HCT116 (cell line): ENCODE data around the gene C1QL3. TPM values are rescaled to one million over a fixed set of nuclear protein-coding genes. Genes with fewer than 3 reads are reported as not detected.

Source experiments
- ATAC-seq: fragments of 200-7000 bp; cut with Tn5 transposase; 2 replicates; pipeline ENCODE4 v1.9.1; 2020; ENCODE audit warnings: mild to moderate bottlenecking, moderate library complexity
- BruUV-seq: library from RNA; stranded (reverse); fragments of 400-500 nt; replicated peaks from 2 replicates; lab custom pipeline; 2021; lab: Mats Ljungman, UMichigan
- CTCF ChIA-PET: fragments of 300-600 bp; sonication (Branson Sonifier 250); formaldehyde crosslinking; loops from one replicate; lab custom pipeline; 2021; ENCODE audit warnings: antibody characterized with exemption; lab: Charles Lee
- POLR2A ChIA-PET: fragments of 300-600, 350-600 bp; sonication (Branson Sonifier 250); formaldehyde crosslinking; loops from one replicate; lab custom pipeline; 2021; ENCODE audit warnings: antibody characterized with exemption; lab: Charles Lee
- RAD21 ChIA-PET, 2 experiments: fragments of 300-600 bp; sonication (Branson Sonifier 250); formaldehyde crosslinking; loops; one replicate each; lab custom pipeline; 2023; ENCODE audit warnings: low total read pairs in 2 of 2; ENCODE audit not compliant: uncharacterized antibody in 2 of 2, unreplicated experiment in 2 of 2, low non-redundant PET in 1 of 2; lab: Charles Lee
- DNase-seq: peaks from one replicate; pipeline ENCODE4 v3.0.0-alpha.2; 2010; ENCODE audit warnings: low read depth, low spot score
- H2AFZ ChIP-seq: fragments of 200-600 bp; shearing (Covaris generic), sonication (generic); 2 replicates; pipeline ENCODE4 v1.6.1; 2017; ENCODE audit warnings: low read depth, mixed run types, mixed read lengths, antibody characterized with exemption, low read length; ENCODE audit not compliant: poor library complexity, severe bottlenecking
- H3K27ac ChIP-seq: 2 replicates; pipeline ENCODE4 v1.5.1; 2012; ENCODE audit warnings: low read depth, low read length
- H3K27me3 ChIP-seq: fragments of 200-600 bp; sonication (generic); 2 replicates; pipeline ENCODE4 v1.6.1; 2016; ENCODE audit warnings: mixed run types, low read length, mixed read lengths; ENCODE audit not compliant: insufficient read depth
- H3K36me3 ChIP-seq, 2 experiments: fragments of 200-500 bp in 1 of 2; fragments of 200-600 bp in 1 of 2; sonication (Bioruptor generic) in 1 of 2; sonication (generic) in 1 of 2; 2 replicates each; pipeline versions ENCODE4 v1.5.1 to v1.6.1; 2014 to 2016; ENCODE audit warnings: low read length in 2 of 2, inconsistent platforms in 1 of 2, mixed read lengths in 1 of 2, mixed run types in 1 of 2; ENCODE audit not compliant: insufficient read depth in 2 of 2, control insufficient read depth in 1 of 2
- H3K4me1 ChIP-seq, 2 experiments: fragments of 200-600 bp in 1 of 2; sonication (generic) in 1 of 2; 2 replicates each; pipeline versions ENCODE4 v1.5.1 to v1.6.1; 2012 to 2017; ENCODE audit warnings: low read length in 2 of 2, inconsistent platforms in 1 of 2, mild to moderate bottlenecking in 1 of 2, mixed read lengths in 1 of 2, mixed run types in 1 of 2, moderate library complexity in 1 of 2; ENCODE audit not compliant: insufficient read depth in 2 of 2, control insufficient read depth in 1 of 2
- H3K4me2 ChIP-seq: fragments of 200-600 bp; sonication (generic); 2 replicates; pipeline ENCODE4 v1.6.1; 2017; ENCODE audit warnings: mixed run types, low read length, mixed read lengths
- H3K4me3 ChIP-seq, 2 experiments: fragments of 200-600 bp in 1 of 2; sonication (generic) in 1 of 2; replicated peaks in 1 of 2; 2 replicates each; pipeline ENCODE4 v1.5.1; 2011 to 2016; ENCODE audit warnings: low read length in 2 of 2, control low read depth in 1 of 2, low read depth in 1 of 2, mild to moderate bottlenecking in 1 of 2, mixed read lengths in 1 of 2, mixed run types in 1 of 2
- H3K79me2 ChIP-seq: fragments of 200-600 bp; sonication (generic); 2 replicates; pipeline ENCODE4 v1.6.1; 2017; ENCODE audit warnings: mild to moderate bottlenecking, mixed run types, low read length, moderate library complexity, mixed read lengths; ENCODE audit not compliant: insufficient read depth
- H3K9ac ChIP-seq: fragments of 200-600 bp; sonication (generic); 2 replicates; pipeline ENCODE4 v1.6.1; 2016; ENCODE audit warnings: low read length, mixed read lengths
- H3K9me2 ChIP-seq: fragments of 200-600 bp; sonication (generic), shearing (Covaris generic); 2 replicates; pipeline ENCODE4 v1.6.1; 2017; ENCODE audit warnings: mixed run types, mild to moderate bottlenecking, moderate library complexity; ENCODE audit not compliant: insufficient read depth
- H3K9me3 ChIP-seq, 2 experiments: fragments of 200-500 bp in 1 of 2; fragments of 200-600 bp in 1 of 2; sonication (Bioruptor generic) in 1 of 2; sonication (generic) in 1 of 2; 2 replicates each; pipeline ENCODE4 v1.6.1; 2014 to 2017; ENCODE audit warnings: low read length in 2 of 2, mixed read lengths in 2 of 2, inconsistent platforms in 1 of 2, low read depth in 1 of 2, mild to moderate bottlenecking in 1 of 2, mixed run types in 1 of 2, moderate library complexity in 1 of 2; ENCODE audit not compliant: control insufficient read depth in 1 of 2, insufficient read depth in 1 of 2
- H4K20me1 ChIP-seq: fragments of 200-600 bp; sonication (generic), shearing (Covaris generic); 2 replicates; pipeline ENCODE4 v1.6.1; 2017; ENCODE audit warnings: mixed run types, mild to moderate bottlenecking, moderate library complexity; ENCODE audit not compliant: insufficient read depth
- CBX3 ChIP-seq: IDR thresholded peaks from 2 replicates; pipeline ENCODE4 v1.6.1; 2012; ENCODE audit warnings: low read depth
- EGR1 ChIP-seq: IDR thresholded peaks from 2 replicates; pipeline ENCODE4 v1.6.1; 2012; ENCODE audit warnings: low read depth
- ELF1 ChIP-seq: IDR thresholded peaks from 2 replicates; pipeline ENCODE4 v1.6.1; 2012; ENCODE audit warnings: low read depth, borderline replicate concordance
- EZH2 ChIP-seq: fragments of 200-600 bp; sonication (generic); IDR thresholded peaks from 2 replicates; pipeline ENCODE4 v1.6.1; 2017; ENCODE audit warnings: antibody characterized with exemption, mixed run types
- EZH2phosphoT487 ChIP-seq: fragments of 200-600 bp; IDR thresholded peaks from 2 replicates; pipeline ENCODE4 v1.6.1; 2018; ENCODE audit warnings: antibody characterized with exemption, borderline replicate concordance
- FOSL1 ChIP-seq: IDR thresholded peaks from 2 replicates; pipeline ENCODE4 v1.6.1; 2012; ENCODE audit warnings: low read depth
- POLR2A ChIP-seq: IDR thresholded peaks from 2 replicates; pipeline ENCODE4 v1.7.0; 2011; ENCODE audit warnings: borderline replicate concordance; ENCODE audit not compliant: insufficient read depth, insufficient read length; ENCODE audit errors: extremely low read depth
- POLR2AphosphoS5 ChIP-seq: IDR thresholded peaks from 2 replicates; pipeline ENCODE4 v1.6.1; 2011; ENCODE audit warnings: mild to moderate bottlenecking, low read depth, low read length, moderate library complexity
- RAD21 ChIP-seq: IDR thresholded peaks from 2 replicates; pipeline ENCODE4 v1.6.1; 2012; ENCODE audit warnings: low read depth, mild to moderate bottlenecking
- SIN3A ChIP-seq: IDR thresholded peaks from 2 replicates; pipeline ENCODE4 v1.6.1; 2012; ENCODE audit warnings: low read depth
- SP1 ChIP-seq: IDR thresholded peaks from 2 replicates; pipeline ENCODE4 v1.6.1; 2012; ENCODE audit warnings: low read depth
- SRF ChIP-seq: IDR thresholded peaks from 2 replicates; pipeline ENCODE4 v1.6.1; 2012; ENCODE audit warnings: low read depth
- TCF7L2 ChIP-seq: IDR thresholded peaks from 2 replicates; pipeline ENCODE4 v1.7.0; 2011; ENCODE audit warnings: borderline replicate concordance, inconsistent platforms; ENCODE audit not compliant: insufficient read depth, insufficient read length; ENCODE audit errors: extremely low read depth
- ZFX ChIP-seq: fragments of 450-650 bp; IDR thresholded peaks from 2 replicates; pipeline ENCODE4 v1.6.1; 2017
- ZNF274 ChIP-seq: fragments of 200-500 bp; sonication (Bioruptor generic); IDR thresholded peaks from 2 replicates; pipeline ENCODE4 v1.6.1; 2014; ENCODE audit warnings: mild to moderate bottlenecking, low read depth, low read length, inconsistent platforms
- intact Hi-C: fragments of 100-400 bp; cut with micrococcal nuclease; formaldehyde crosslinking; loops from 2 replicates; pipeline ENCODE4 v1.10.0; 2022
- total RNA-seq: library from RNA; stranded (reverse); gene quantifications from one replicate; pipeline ENCODE4 v1.2.1, GENCODE V29; 2021; ENCODE audit not compliant: unreplicated experiment
- TF ChIP-seq, protein P1 (sequence below): IDR thresholded peaks from 2 replicates; pipeline ENCODE4 v1.6.1; 2012
- TF ChIP-seq, protein P2 (sequence below), 3 experiments: fragments of 200-600 bp in 1 of 3; sonication (generic) in 1 of 3; IDR thresholded peaks in 2 of 3; conservative IDR thresholded peaks in 1 of 3; 2 replicates each; pipeline ENCODE4 v1.5.1; 2012 to 2017; ENCODE audit warnings: low read depth in 2 of 3, low read length in 2 of 3, antibody characterized with exemption in 1 of 3, borderline replicate concordance in 1 of 3, control low read depth in 1 of 3, mild to moderate bottlenecking in 1 of 3, mixed read lengths in 1 of 3, mixed run types in 1 of 3, moderate library complexity in 1 of 3; ENCODE audit not compliant: insufficient read depth in 1 of 3
- TF ChIP-seq, protein P3 (sequence below): IDR thresholded peaks from 2 replicates; pipeline ENCODE4 v1.6.1; 2011; ENCODE audit warnings: mild to moderate bottlenecking, low read length, moderate library complexity; ENCODE audit not compliant: insufficient replicate concordance; ENCODE audit errors: extremely low read depth
- TF ChIP-seq, protein P4 (sequence below): IDR thresholded peaks from 2 replicates; pipeline ENCODE4 v1.6.1; 2012; ENCODE audit warnings: low read depth
- TF ChIP-seq, protein P5 (sequence below): IDR thresholded peaks from 2 replicates; pipeline ENCODE4 v1.6.1; 2012

The C1QL3 gene
- total RNA-seq, 1 experiment from 2014 or later: not detected

DNA sequence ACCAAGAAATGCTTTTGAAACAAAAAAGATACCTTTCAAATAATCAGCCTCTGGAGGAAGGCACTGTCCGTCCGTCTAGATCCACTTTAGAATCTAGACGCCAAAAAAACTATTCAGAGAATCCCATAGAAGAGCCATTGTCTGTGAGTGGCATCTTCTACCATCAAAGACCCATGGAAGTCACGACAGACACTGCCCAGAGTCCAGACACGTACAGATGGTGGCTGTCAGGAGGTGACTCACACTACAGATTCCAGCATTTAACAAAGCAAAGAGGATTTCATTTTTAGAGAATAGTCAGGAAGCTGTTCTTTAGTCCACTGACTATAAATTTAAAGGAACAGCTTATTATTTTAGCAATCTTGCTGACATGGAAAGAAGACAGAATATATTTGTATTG, 11.7 kb downstream of the C1QL3 start:
- ATAC-seq (no peak), DNase-seq (no peak)

More for the DNA sequence above, 11.7 kb downstream of the C1QL3 start:
- Histone ChIP-seq H3K27me3 (no peaks in the 10 kb centered on the region), H3K4me3 (no peak overlapping the region), H3K36me3 (peaks cover 0 to 3% of the 10 kb centered on the region in 2 experiments; a peak in 1 of 4 replicates), H3K9me2 (no peaks in the 10 kb centered on the region), H3K9me3 (no peaks in the 10 kb centered on the region), H4K20me1 (0 out of 2 replicates have a peak, but pooled peaks cover 4% of the 10 kb centered on the region), H2AFZ (no peak overlapping the region), H3K9ac (no peak overlapping the region), H3K4me1 (no peaks in the 10 kb centered on the region), H3K4me2 (no peak overlapping the region), H3K79me2 (no peaks in the 10 kb centered on the region), H3K27ac (no peak overlapping the region)
- CTCF ChIA-PET: no interaction called here
- RAD21 ChIA-PET: no interaction called here
- POLR2A ChIA-PET: no interaction called here
- intact Hi-C loops: loop anchor here (10.0 kb wide), 1 partner anchor 475 kb away; no protein-coding TSS in a partner anchor
- BruUV-seq: no TSS peak
- no peak for TF ChIP-seq ZFX
- no peak for TF ChIP-seq POLR2A
- no peak for TF ChIP-seq POLR2AphosphoS5
- no peak for TF ChIP-seq EZH2
- no peak for TF ChIP-seq EGR1
- TF ChIP-seq, protein P1, sequence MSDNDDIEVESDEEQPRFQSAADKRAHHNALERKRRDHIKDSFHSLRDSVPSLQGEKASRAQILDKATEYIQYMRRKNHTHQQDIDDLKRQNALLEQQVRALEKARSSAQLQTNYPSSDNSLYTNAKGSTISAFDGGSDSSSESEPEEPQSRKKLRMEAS: no peak
- TF ChIP-seq, protein P2, sequence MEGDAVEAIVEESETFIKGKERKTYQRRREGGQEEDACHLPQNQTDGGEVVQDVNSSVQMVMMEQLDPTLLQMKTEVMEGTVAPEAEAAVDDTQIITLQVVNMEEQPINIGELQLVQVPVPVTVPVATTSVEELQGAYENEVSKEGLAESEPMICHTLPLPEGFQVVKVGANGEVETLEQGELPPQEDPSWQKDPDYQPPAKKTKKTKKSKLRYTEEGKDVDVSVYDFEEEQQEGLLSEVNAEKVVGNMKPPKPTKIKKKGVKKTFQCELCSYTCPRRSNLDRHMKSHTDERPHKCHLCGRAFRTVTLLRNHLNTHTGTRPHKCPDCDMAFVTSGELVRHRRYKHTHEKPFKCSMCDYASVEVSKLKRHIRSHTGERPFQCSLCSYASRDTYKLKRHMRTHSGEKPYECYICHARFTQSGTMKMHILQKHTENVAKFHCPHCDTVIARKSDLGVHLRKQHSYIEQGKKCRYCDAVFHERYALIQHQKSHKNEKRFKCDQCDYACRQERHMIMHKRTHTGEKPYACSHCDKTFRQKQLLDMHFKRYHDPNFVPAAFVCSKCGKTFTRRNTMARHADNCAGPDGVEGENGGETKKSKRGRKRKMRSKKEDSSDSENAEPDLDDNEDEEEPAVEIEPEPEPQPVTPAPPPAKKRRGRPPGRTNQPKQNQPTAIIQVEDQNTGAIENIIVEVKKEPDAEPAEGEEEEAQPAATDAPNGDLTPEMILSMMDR (IDR thresholded peaks at IDR 0.05 in 2 of 3, conservative IDR thresholded peaks at IDR 0.05 in 1 of 3; ENCODE audit: borderline replicate concordance in 1 of 3, insufficient read depth in 1 of 3, low read depth in 2 of 3, low read length in 2 of 3): no peak
- TF ChIP-seq SP1: no peak
- TF ChIP-seq, protein P3, sequence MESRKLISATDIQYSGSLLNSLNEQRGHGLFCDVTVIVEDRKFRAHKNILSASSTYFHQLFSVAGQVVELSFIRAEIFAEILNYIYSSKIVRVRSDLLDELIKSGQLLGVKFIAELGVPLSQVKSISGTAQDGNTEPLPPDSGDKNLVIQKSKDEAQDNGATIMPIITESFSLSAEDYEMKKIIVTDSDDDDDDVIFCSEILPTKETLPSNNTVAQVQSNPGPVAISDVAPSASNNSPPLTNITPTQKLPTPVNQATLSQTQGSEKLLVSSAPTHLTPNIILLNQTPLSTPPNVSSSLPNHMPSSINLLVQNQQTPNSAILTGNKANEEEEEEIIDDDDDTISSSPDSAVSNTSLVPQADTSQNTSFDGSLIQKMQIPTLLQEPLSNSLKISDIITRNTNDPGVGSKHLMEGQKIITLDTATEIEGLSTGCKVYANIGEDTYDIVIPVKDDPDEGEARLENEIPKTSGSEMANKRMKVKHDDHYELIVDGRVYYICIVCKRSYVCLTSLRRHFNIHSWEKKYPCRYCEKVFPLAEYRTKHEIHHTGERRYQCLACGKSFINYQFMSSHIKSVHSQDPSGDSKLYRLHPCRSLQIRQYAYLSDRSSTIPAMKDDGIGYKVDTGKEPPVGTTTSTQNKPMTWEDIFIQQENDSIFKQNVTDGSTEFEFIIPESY: no peak
- no peak for TF ChIP-seq RAD21
- TF ChIP-seq, protein P4, sequence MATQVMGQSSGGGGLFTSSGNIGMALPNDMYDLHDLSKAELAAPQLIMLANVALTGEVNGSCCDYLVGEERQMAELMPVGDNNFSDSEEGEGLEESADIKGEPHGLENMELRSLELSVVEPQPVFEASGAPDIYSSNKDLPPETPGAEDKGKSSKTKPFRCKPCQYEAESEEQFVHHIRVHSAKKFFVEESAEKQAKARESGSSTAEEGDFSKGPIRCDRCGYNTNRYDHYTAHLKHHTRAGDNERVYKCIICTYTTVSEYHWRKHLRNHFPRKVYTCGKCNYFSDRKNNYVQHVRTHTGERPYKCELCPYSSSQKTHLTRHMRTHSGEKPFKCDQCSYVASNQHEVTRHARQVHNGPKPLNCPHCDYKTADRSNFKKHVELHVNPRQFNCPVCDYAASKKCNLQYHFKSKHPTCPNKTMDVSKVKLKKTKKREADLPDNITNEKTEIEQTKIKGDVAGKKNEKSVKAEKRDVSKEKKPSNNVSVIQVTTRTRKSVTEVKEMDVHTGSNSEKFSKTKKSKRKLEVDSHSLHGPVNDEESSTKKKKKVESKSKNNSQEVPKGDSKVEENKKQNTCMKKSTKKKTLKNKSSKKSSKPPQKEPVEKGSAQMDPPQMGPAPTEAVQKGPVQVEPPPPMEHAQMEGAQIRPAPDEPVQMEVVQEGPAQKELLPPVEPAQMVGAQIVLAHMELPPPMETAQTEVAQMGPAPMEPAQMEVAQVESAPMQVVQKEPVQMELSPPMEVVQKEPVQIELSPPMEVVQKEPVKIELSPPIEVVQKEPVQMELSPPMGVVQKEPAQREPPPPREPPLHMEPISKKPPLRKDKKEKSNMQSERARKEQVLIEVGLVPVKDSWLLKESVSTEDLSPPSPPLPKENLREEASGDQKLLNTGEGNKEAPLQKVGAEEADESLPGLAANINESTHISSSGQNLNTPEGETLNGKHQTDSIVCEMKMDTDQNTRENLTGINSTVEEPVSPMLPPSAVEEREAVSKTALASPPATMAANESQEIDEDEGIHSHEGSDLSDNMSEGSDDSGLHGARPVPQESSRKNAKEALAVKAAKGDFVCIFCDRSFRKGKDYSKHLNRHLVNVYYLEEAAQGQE: no peak
- no peak for TF ChIP-seq ZNF274
- TF ChIP-seq SIN3A: no peak
- TF ChIP-seq CBX3: no peak
- no peak for TF ChIP-seq SRF
- TF ChIP-seq FOSL1: no peak
- TF ChIP-seq TCF7L2: no peak
- no peak for TF ChIP-seq EZH2phosphoT487
- no peak for TF ChIP-seq ELF1
- TF ChIP-seq, protein P5, sequence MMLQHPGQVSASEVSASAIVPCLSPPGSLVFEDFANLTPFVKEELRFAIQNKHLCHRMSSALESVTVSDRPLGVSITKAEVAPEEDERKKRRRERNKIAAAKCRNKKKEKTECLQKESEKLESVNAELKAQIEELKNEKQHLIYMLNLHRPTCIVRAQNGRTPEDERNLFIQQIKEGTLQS: no peak
